Body of pancreas (tissue), 4 donors: Measurements from ENCODE around the gene SNAPC4.

Experiments
- POLR2A ChIP-seq, 3 donors: fragments of 450-650 bp; IDR thresholded peaks; one replicate each; pipeline ENCODE4 v1.6.1; 2016; ENCODE audit warnings: antibody characterized with exemption in 3 of 3, mild to moderate bottlenecking in 2 of 3
- TF ChIP-seq, protein P1 (sequence below), 7 experiments: fragments of 450-650 bp in 4 of 7; fragments of 200-600 bp in 3 of 7; sonication (generic) in 3 of 7; IDR thresholded peaks; one replicate each; pipeline ENCODE4 v1.5.1; 2016 to 2019; ENCODE audit warnings: antibody characterized with exemption in 7 of 7

DNA sequence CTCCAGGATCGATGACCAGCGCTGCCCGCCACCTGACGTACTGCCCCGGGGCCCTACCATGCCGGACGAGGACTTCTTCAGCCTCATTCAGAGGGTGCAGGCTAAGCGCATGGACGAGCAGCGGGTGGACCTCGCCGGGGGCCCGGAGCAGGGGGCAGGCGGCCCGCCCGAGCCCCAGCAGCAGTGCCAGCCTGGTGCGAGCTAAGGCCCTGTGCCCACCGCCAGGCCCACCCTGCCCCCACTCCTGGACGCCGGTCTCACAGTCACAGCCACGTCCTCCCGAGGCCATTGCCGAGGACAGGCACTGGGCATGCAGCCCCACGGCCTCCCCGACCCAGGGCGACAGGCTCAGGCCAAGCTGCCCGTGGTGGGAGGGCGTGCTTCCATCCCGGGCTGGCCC is 42.0 kb downstream of the SNAPC4 start:
- TF ChIP-seq, protein P1, sequence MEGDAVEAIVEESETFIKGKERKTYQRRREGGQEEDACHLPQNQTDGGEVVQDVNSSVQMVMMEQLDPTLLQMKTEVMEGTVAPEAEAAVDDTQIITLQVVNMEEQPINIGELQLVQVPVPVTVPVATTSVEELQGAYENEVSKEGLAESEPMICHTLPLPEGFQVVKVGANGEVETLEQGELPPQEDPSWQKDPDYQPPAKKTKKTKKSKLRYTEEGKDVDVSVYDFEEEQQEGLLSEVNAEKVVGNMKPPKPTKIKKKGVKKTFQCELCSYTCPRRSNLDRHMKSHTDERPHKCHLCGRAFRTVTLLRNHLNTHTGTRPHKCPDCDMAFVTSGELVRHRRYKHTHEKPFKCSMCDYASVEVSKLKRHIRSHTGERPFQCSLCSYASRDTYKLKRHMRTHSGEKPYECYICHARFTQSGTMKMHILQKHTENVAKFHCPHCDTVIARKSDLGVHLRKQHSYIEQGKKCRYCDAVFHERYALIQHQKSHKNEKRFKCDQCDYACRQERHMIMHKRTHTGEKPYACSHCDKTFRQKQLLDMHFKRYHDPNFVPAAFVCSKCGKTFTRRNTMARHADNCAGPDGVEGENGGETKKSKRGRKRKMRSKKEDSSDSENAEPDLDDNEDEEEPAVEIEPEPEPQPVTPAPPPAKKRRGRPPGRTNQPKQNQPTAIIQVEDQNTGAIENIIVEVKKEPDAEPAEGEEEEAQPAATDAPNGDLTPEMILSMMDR (IDR thresholded peaks at IDR 0.05): no peak
- no peak for TF ChIP-seq POLR2A (IDR thresholded peaks at IDR 0.05)
